GM23248 (cell line): ENCODE results near the gene ENTPD2.

Experiments used
- EZH2 ChIP-seq: fragments of 200-600 bp; sonication (generic); IDR thresholded peaks from 2 replicates; pipeline ENCODE4 v1.6.1; 2018; ENCODE audit warnings: antibody characterized with exemption, mild to moderate bottlenecking; ENCODE audit not compliant: insufficient read depth, poor library complexity, severe bottlenecking
- EZH2phosphoT487 ChIP-seq: fragments of 200-600 bp; sonication (generic); IDR thresholded peaks from 2 replicates; pipeline ENCODE4 v1.6.1; 2018; ENCODE audit warnings: antibody characterized with exemption, moderate library complexity, mild to moderate bottlenecking, low read depth; ENCODE audit not compliant: insufficient read depth

- TF ChIP-seq EZH2phosphoT487 (no peak), EZH2 (no peak)
Measured at GRCh38 chr9:137085920-137086530, 32.2 kb upstream of the ENTPD2 start.
